PFSK-1 (cell line): ENCODE results near the gene ZNF311.

Experiments
- POLR2AphosphoS5 ChIP-seq: IDR thresholded peaks from 2 replicates; pipeline ENCODE4 v1.6.1; 2012; ENCODE audit warnings: low read depth, mild to moderate bottlenecking, control low read depth, low read length, moderate library complexity
- SIN3A ChIP-seq: IDR thresholded peaks from 2 replicates; pipeline ENCODE4 v1.6.1; 2012; ENCODE audit warnings: mild to moderate bottlenecking, low read length, moderate library complexity, borderline replicate concordance; ENCODE audit not compliant: insufficient read depth
- TAF1 ChIP-seq: IDR thresholded peaks from 2 replicates; pipeline ENCODE4 v1.6.1; 2012; ENCODE audit warnings: low read length, control low read depth, borderline replicate concordance; ENCODE audit not compliant: insufficient read depth

DNA sequence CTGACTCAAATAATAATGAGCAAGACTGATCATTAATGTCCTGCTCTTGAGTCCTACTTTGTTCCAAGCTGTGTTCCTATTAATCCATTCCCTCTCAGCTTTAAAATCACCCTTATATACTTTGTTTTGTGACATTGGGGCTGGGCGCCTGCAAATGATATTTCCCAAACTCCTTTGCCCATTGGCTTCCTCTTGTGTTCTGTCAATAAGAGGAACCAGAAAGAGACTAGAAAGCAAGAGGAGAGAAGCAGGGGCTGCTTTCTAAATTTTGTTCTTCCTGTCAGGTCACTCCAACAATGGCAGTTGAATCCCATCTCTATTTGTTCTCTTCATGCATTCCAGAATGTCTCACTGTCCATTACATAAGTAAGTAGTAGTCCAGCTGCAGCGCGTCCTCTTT is 59.8 kb downstream of the ZNF311 start:
- TF ChIP-seq POLR2AphosphoS5 (no peak), SIN3A (no peak), TAF1 (no peak)
